ENCODE results near the gene FECH. TPM values are rescaled to one million over a fixed set of nuclear protein-coding genes. Genes with fewer than 3 reads are reported as not detected.

FECH gene
- total RNA-seq, 2 experiments from 2014 or later = 14.4 to 18.1 TPM

DNA sequence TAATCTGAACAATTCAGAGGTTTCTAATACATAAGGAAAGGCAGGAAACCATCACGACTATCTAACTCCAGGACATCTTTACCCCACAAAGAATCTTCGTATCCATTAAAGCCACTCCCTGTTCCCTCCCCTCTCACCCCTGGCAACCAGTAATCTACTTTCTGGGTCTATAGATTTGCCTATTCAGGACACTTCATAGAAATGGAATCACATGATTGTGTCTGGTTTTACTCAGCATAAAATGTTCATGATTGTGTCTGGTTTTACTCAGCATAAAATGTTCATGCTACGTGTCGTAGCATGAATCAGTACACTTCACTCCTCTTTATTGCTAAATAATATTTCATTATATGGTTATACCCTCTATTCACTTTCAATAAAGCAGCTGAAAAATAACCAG lies 11.6 kb downstream of the FECH start:
- Mint-ChIP-seq H3K4me1 (peaks cover under 1% of the 10 kb centered on the region), H3K4me3 (no peak overlapping the region), H3K27me3 (no peaks in the 10 kb centered on the region), H3K9me3 (no peaks in the 10 kb centered on the region), H3K36me3 (ENCODE audit: low read depth) (peaks cover 21% of the 10 kb centered on the region), H3K27ac (no peak overlapping the region)
- ChIA-PET CTCF (no interaction called here), POLR2A (no interaction called here)
- no peak for DNase-seq

DNA sequence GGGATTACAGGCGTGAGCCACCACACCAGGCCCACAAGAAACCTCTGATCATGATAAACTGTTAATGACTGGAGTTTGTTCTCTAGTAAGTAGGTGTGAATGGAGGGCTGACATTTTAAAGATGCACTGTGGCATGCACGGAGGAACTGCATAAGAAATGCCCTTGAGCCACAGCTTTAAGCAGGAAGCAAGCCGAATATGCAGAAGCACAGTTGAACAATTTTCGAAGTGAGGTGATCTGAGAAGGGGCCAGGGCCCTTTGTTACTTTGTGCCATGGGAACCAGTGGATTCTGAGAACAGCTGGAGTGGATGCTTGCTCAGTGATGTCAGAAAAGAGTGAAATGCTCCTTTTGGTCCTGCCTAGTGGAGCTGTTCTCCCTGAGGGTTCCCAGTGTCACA lies 16.3 kb downstream of the FECH start:
- Mint-ChIP-seq H3K9me3 (no peaks in the 10 kb centered on the region), H3K36me3 (ENCODE audit: low read depth) (peaks cover 12% of the 10 kb centered on the region), H3K4me1 (no peaks in the 10 kb centered on the region), H3K4me3 (no peak overlapping the region), H3K27ac (no peak overlapping the region), H3K27me3 (no peaks in the 10 kb centered on the region)
- CTCF ChIA-PET = interaction anchor here (0.9 to 2.4 kb wide), 2 partner anchors 8 to 12 kb away, joined by 3 to 15 read pairs; no protein-coding TSS in a partner anchor
- POLR2A ChIA-PET = no interaction called here
- DNase-seq = no peak

DNA sequence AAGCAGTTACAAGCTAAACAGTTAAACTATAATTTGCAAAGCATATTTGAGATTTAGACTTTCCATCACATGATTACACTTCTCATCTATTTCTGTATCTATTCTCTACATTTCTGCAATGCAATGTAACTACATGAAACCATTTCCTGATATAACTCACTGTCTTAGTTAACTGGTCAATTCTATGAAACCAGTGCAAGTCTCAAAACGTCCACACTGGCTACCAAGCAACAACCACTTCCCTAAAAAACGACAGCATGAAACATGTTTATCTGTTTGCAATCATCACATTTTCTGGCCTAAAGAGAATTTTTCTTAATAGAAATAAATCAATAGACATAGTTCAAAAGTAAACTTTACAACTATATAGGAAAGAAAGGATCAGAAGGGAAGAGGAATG lies 17.4 kb downstream of the FECH start:
- ChIA-PET POLR2A (no interaction called here), CTCF (no interaction called here)
- no peak overlapping the region for H3K4me3 Mint-ChIP-seq
- no peaks in the 10 kb centered on the region for H3K27me3 Mint-ChIP-seq
- no peaks in the 10 kb centered on the region for H3K4me1 Mint-ChIP-seq
- H3K36me3 Mint-ChIP-seq (ENCODE audit: low read depth) = peaks cover 7% of the 10 kb centered on the region
- no peak for DNase-seq
- no peaks in the 10 kb centered on the region for H3K9me3 Mint-ChIP-seq
- H3K27ac Mint-ChIP-seq = no peak overlapping the region

DNA sequence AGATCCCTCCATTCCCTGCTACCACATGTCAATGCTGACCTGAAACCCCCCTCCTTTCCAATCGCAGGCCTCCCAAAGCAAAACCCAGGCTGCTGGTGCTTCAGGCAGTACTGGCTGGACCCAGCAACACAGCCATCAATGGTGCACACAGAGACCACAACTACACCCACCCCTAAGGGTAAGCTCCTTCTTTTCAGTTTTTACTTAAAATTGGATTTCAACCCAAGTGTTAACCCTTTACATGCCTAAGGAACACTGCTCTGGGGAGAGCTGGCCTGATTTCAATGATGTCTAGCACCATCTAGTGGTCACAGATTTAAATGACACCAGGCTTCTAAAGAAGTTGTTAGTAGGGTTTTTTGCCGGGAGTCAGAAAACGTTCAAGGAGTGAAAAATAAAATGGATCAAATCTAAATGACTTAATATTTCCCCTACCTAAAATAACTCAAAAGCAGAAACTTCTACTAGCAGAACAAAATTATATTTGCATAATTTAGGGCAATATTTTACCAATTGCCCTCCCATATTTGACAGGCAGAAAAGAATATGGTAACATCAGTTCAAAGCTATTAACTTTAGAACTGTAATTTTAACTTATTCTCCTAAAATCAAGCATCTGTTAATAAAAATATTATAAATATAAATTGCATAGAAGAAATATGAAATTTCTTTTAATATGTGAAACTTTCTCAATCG lies 24.6 kb downstream of the FECH start:
- CTCF ChIA-PET = interaction anchor here (0.6 to 3.1 kb wide), 8 partner anchors 10 to 864 kb away, joined by 3 to 15 read pairs (median 4); no protein-coding TSS in a partner anchor
- Mint-ChIP-seq H3K4me3 (no peak overlapping the region), H3K4me1 (no peaks in the 10 kb centered on the region), H3K36me3 (ENCODE audit: low read depth) (no peaks in the 10 kb centered on the region), H3K27ac (no peak overlapping the region), H3K9me3 (no peaks in the 10 kb centered on the region), H3K27me3 (no peaks in the 10 kb centered on the region)
- POLR2A ChIA-PET = no interaction called here
- peak; percentile 20 for DNase-seq

DNA sequence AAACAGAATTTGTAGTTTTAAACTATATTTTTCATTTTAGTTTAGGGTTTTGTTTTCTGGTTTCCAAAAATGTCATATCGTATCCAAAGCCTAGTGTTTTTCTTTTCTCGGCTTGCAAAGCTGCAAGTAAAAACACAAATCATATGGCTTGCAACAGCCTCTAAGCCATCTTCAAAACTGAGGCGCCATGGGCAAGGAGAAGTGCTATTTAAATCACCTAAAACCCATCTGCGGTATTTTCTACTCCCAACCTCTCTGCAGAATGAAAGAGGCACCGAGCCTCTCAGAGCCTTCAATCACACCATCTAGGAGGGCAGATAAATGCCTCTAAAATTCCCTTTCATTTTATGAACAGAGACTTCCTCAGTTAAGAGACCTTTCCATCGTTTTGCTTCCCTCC lies 25.2 kb downstream of the FECH start:
- no peaks in the 10 kb centered on the region for H3K4me1 Mint-ChIP-seq
- no peaks in the 10 kb centered on the region for H3K36me3 Mint-ChIP-seq (ENCODE audit: low read depth)
- no peaks in the 10 kb centered on the region for H3K27me3 Mint-ChIP-seq
- CTCF ChIA-PET = interaction anchor here (1.2 to 3.1 kb wide), 7 partner anchors 9 to 859 kb away, joined by 3 to 15 read pairs (median 4); no protein-coding TSS in a partner anchor
- no peak overlapping the region for H3K4me3 Mint-ChIP-seq
- no peak overlapping the region for H3K27ac Mint-ChIP-seq
- DNase-seq = no peak
- H3K9me3 Mint-ChIP-seq = no peaks in the 10 kb centered on the region
- POLR2A ChIA-PET = no interaction called here

DNA sequence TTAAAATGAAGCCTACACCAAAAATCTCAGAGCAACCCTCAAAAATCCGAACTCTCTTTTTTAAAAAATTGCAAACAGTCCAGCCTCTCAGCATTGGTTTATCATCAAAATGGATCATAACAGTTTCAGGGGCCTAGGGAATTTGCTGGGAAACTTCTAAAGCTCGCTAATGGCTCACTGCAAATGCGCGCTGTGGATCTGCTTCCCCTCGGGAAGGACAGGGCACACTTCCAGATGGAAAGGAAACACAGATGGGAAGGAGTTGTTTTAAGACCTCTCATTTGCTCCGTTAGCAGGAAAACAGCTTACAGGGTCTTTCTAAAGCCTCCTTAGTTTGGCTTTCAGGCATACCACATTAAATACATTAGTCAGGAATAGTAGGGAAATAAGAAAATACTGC lies 27.2 kb downstream of the FECH start:
- Mint-ChIP-seq H3K9me3 (no peaks in the 10 kb centered on the region), H3K27me3 (no peaks in the 10 kb centered on the region), H3K36me3 (ENCODE audit: low read depth) (no peaks in the 10 kb centered on the region), H3K4me3 (no peak overlapping the region), H3K4me1 (no peaks in the 10 kb centered on the region), H3K27ac (no peak overlapping the region)
- ChIA-PET POLR2A (no interaction called here), CTCF (interaction anchor here (0.9 to 1.4 kb wide), 3 partner anchors 12 to 912 kb away, joined by 3 read pairs; no protein-coding TSS in a partner anchor)
- no peak for DNase-seq

DNA sequence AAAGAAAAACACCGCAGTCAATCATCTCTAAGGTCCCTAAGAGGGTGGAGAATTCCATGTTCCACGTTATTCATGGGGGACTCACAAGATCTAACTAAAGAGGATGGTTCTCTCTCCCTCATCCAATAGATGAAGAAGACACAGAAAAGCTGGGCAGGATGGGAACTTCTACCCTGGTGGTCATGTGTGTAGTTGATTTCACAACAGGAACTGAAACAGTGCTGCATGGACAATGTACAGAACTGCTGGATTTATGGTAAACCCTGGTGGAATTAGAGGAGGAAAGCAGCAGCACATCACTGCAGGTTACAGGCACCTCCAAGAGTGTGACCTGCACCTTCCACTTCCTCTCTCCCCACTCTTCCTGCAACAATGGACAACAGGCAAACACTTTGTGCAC lies 31.4 kb downstream of the FECH start:
- no peaks in the 10 kb centered on the region for H3K4me1 Mint-ChIP-seq

DNA sequence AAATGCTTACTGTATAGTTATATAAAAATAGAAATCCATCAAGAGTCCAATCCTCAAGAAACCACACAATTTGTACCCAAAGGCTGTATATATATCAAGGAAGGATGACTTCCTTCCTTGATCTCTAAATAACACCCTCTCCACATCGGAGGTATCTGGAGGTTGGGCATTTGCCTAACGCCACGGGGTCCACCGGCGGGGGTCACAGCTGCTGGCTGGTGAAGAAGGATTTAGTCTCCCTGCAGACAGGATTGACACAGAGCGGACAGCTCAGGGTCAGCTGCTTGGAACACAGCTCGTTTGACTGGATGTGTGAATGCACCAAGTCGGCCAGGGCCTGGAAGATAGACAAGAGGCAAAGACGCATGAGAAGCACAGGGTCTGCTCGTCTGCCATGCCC lies 36.0 kb downstream of the FECH start:
- Mint-ChIP-seq H3K4me1 (no peaks in the 10 kb centered on the region), H3K27me3 (peaks cover under 1% of the 10 kb centered on the region), H3K9me3 (no peaks in the 10 kb centered on the region), H3K36me3 (ENCODE audit: low read depth) (peaks cover 4% of the 10 kb centered on the region), H3K27ac (no peak overlapping the region), H3K4me3 (no peak overlapping the region)
- POLR2A ChIA-PET = no interaction called here
- CTCF ChIA-PET = no interaction called here
- no peak for DNase-seq

More for the DNA sequence above, 31.4 kb downstream of the FECH start:
- H3K27ac Mint-ChIP-seq = no peak overlapping the region
- no peak overlapping the region for H3K4me3 Mint-ChIP-seq
- H3K9me3 Mint-ChIP-seq = no peaks in the 10 kb centered on the region
- no peaks in the 10 kb centered on the region for H3K27me3 Mint-ChIP-seq
- peaks cover 4% of the 10 kb centered on the region for H3K36me3 Mint-ChIP-seq (ENCODE audit: low read depth)
- ChIA-PET POLR2A (no interaction called here), CTCF (no interaction called here)
- DNase-seq = no peak

DNA sequence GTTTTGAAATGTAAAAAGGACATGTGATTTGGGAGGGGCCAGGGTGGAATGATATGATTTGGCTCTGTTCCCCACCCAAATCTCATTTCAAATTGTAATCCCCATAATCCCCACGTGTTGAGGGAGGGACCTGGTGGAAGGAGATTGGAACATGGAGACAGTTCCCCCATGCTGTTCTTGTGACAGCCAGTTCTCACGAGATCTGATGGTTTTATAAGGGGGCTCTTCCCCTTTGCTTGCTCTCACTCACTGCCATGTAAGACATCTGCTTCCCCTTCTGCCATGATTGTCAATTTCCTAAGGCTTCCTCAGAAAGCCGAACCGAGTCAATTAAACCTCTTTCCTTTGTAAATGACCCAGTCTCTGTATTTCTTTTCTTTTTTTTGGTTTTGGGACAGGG lies 39.2 kb downstream of the FECH start:
- no peak overlapping the region for H3K27ac Mint-ChIP-seq
- DNase-seq = no peak
- H3K36me3 Mint-ChIP-seq (ENCODE audit: low read depth) = no peaks in the 10 kb centered on the region
- ChIA-PET POLR2A (no interaction called here), CTCF (no interaction called here)
- H3K9me3 Mint-ChIP-seq = no peaks in the 10 kb centered on the region
- H3K27me3 Mint-ChIP-seq = peaks cover 2% of the 10 kb centered on the region
- no peaks in the 10 kb centered on the region for H3K4me1 Mint-ChIP-seq
- H3K4me3 Mint-ChIP-seq = no peak overlapping the region

DNA sequence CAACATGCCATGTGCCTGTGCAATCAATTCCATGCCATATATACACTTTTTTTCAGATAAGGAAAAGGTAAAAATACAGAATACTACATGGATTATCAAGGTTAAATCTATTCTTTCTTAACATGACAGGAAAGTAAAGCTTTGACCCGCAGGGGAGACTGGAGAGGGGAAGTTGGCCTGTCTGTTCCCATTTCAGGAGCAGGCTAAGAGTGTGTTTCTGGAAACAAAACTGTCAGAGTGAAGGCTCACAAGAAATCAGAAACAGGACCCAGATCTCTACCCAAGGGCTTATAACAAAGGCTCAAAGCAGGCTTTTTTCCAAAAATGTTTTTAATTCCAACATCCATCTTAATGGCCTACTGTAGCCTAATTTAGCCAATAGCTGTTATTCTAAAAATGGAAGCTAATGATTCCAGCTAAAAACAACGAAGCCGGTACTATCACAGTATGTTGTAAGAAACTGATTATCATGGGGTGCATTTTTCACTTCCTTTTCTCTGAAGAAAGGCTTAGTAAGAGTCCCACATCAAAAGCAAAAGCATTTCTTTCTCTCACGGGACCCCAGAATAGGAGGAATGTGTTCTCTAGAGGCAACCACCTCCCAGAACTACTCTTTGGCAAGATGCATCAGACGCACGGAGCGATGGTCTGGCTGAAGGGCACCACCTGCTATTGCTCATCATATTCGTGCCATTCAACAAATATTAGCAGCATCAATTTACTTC lies 41.4 kb downstream of the FECH start:
- CTCF ChIA-PET = no interaction called here
- H3K36me3 Mint-ChIP-seq (ENCODE audit: low read depth) = no peaks in the 10 kb centered on the region
- no peaks in the 10 kb centered on the region for H3K9me3 Mint-ChIP-seq
- no peak overlapping the region for H3K27ac Mint-ChIP-seq
- H3K4me3 Mint-ChIP-seq = no peak overlapping the region
- H3K27me3 Mint-ChIP-seq = peaks cover 2% of the 10 kb centered on the region
- H3K4me1 Mint-ChIP-seq = no peaks in the 10 kb centered on the region
- POLR2A ChIA-PET = no interaction called here
- no peak for DNase-seq

DNA sequence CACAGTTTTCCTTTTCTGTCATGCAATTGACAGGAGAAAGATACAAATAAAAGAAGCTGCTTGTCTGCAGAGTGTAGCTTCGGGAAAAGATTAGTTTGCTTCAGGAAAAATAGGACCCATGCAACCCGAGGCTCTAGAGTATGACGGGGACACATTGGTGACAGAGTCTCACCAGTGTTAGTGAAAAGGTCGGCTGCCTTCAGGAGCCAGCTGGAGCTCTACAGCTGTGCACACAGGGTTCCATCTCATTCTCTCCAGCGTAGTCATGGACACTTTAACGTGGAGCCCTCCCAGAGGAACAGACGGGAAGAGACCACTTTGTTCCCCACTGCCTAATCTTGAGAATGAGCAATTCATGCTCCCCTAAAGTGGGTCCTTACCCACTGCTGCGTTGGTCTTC lies 42.9 kb downstream of the FECH start:
- no peak overlapping the region for H3K27ac Mint-ChIP-seq
- no peak for DNase-seq
- H3K9me3 Mint-ChIP-seq = no peaks in the 10 kb centered on the region
- peaks cover 2% of the 10 kb centered on the region for H3K27me3 Mint-ChIP-seq
- ChIA-PET POLR2A (no interaction called here), CTCF (no interaction called here)
- H3K4me3 Mint-ChIP-seq = no peak overlapping the region
- no peaks in the 10 kb centered on the region for H3K4me1 Mint-ChIP-seq
- no peaks in the 10 kb centered on the region for H3K36me3 Mint-ChIP-seq (ENCODE audit: low read depth)

DNA sequence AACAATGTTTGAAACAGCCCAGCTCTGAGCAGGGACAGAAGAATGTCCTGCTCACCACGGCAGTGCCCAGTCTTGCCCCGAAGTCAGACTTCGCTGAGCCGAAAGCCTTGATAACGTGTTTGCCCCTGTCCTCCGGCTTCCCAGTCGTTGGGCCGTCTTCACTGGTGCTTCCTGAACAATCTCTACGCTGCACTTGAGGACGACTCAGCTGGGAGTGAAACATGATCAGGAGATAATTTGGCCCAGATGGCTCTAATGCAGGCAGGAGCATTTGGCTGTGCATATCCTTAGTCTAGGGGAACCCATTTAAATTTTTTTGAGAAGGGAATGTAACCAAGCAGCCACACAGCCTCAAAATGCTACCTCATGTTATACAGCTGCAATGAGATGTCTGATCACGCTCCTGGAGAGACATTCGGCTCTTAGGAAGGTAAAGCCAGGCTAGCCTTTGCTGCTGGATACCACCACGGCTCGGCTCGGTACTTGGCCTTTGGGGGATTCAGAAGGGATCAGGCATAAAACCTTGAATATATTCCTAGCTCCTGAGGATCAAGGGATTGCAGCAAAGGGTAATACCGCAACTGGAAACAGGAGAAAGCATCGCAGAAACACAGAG lies 43.6 kb downstream of the FECH start:
- DNase-seq = no peak
- ChIA-PET CTCF (no interaction called here), POLR2A (no interaction called here)
- Mint-ChIP-seq H3K27me3 (peaks cover 2% of the 10 kb centered on the region), H3K9me3 (no peaks in the 10 kb centered on the region), H3K36me3 (ENCODE audit: low read depth) (no peaks in the 10 kb centered on the region), H3K4me1 (no peaks in the 10 kb centered on the region), H3K27ac (no peak overlapping the region), H3K4me3 (no peak overlapping the region)

DNA sequence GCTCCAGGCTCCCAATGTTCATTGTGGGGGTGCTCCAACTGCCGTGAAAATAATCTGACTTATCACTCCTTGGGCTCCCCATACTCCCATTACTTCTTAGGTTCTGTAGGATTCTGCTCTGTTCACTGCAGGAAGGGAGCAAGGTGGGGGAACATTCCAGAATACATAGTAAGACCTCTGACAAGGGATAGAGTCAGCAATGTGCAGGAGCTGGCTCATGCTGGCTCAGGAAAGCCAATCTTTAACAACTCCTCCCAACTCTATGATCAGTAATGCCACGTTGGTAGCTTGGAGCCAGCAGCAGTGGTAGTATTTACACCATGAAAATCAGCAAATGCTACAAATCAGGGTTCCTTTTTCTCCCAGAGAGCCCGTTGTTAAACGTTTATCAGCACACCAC lies 44.4 kb downstream of the FECH start:
- H3K4me3 Mint-ChIP-seq = no peak overlapping the region
- H3K36me3 Mint-ChIP-seq (ENCODE audit: low read depth) = no peaks in the 10 kb centered on the region
- no peak overlapping the region for H3K27ac Mint-ChIP-seq
- no peaks in the 10 kb centered on the region for H3K4me1 Mint-ChIP-seq
- CTCF ChIA-PET = no interaction called here
- no peaks in the 10 kb centered on the region for H3K9me3 Mint-ChIP-seq
- peaks cover 2% of the 10 kb centered on the region for H3K27me3 Mint-ChIP-seq
- no peak for DNase-seq
- POLR2A ChIA-PET = no interaction called here

DNA sequence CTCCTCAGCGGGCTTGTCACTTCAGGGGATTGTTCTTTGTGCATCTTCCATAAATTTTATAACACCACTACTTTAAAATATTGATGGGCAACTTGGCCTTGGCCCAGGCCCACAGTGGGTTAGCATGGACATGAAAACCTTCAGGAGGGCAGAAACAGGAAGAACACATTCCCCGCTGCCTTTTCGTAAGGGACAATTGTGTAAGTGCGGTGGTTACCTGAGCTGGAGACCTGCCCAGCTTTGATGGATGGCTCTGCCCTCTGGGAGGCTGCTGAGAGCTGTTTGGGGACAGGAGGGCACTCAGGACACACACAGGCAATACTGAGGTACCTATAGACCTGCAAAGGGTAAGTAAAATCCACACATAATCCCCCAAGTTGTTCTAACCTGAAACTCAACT lies 46.8 kb downstream of the FECH start:
- no peaks in the 10 kb centered on the region for H3K27me3 Mint-ChIP-seq
- ChIA-PET CTCF (no interaction called here), POLR2A (no interaction called here)
- no peaks in the 10 kb centered on the region for H3K4me1 Mint-ChIP-seq
- H3K36me3 Mint-ChIP-seq (ENCODE audit: low read depth) = no peaks in the 10 kb centered on the region
- H3K9me3 Mint-ChIP-seq = no peaks in the 10 kb centered on the region
- H3K27ac Mint-ChIP-seq = no peak overlapping the region
- no peak for DNase-seq
- H3K4me3 Mint-ChIP-seq = no peak overlapping the region

Data from activated CD4-positive, alpha-beta memory T cell treated with anti-CD3 and anti-CD28 coated beads, Interleukin-2, amount 10 ng/mL, durations not matched to agents 7 days and 5 days (primary cell).